B cell (primary cell): ENCODE measurements around the gene PBX1.

ENCODE experiments used
- EZH2 ChIP-seq: IDR thresholded peaks from 2 replicates; pipeline ENCODE4 v1.6.1; 2012; ENCODE audit warnings: borderline replicate concordance, low read depth, mild to moderate bottlenecking, moderate library complexity, low read length; ENCODE audit not compliant: insufficient read depth, poor library complexity, severe bottlenecking
- TF ChIP-seq, protein P1 (sequence below): fragments of 200-600 bp; IDR thresholded peaks from one replicate; pipeline ENCODE4 v1.8.0; 2022; ENCODE audit warnings: antibody characterized with exemption, mild to moderate bottlenecking

DNA sequence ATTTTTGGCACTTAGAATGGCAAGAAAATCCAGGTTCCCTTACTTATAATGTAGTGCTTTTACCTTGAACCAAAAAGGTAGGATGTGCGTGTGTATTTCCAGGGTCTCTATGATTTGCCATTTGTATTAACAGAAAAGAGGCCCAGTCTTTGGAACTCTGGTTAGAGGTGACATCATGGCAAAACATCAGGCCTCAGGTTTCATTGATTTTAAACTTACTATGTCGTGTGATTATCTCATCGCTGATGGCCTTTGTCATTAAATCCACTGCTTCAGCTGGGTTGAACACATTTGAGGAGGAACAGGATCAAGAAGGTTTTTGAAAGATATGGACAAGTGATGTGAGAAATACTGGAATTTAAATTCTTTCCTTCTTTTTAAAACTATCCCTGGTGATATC, 95.2 kb downstream of the PBX1 start:
- TF ChIP-seq, protein P1, sequence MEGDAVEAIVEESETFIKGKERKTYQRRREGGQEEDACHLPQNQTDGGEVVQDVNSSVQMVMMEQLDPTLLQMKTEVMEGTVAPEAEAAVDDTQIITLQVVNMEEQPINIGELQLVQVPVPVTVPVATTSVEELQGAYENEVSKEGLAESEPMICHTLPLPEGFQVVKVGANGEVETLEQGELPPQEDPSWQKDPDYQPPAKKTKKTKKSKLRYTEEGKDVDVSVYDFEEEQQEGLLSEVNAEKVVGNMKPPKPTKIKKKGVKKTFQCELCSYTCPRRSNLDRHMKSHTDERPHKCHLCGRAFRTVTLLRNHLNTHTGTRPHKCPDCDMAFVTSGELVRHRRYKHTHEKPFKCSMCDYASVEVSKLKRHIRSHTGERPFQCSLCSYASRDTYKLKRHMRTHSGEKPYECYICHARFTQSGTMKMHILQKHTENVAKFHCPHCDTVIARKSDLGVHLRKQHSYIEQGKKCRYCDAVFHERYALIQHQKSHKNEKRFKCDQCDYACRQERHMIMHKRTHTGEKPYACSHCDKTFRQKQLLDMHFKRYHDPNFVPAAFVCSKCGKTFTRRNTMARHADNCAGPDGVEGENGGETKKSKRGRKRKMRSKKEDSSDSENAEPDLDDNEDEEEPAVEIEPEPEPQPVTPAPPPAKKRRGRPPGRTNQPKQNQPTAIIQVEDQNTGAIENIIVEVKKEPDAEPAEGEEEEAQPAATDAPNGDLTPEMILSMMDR: no peak
- no peak for TF ChIP-seq EZH2
